A673 (cell line): Measurements from ENCODE around the gene EPB41.
"Not testable (repeated sequence)": the region's sequence is repeated elsewhere in the genome, so short reads cannot be mapped to it uniquely, and the experiment has no call there.

Source experiments
- EZH2 ChIP-seq: fragments of 200-600 bp; sonication (generic); IDR thresholded peaks from 2 replicates; pipeline ENCODE4 v1.6.1; 2017; ENCODE audit warnings: borderline replicate concordance, low read depth, mild to moderate bottlenecking, mixed read lengths, antibody characterized with exemption, low read length; ENCODE audit not compliant: poor library complexity, severe bottlenecking
- TF ChIP-seq, protein P1 (sequence below): fragments of 300-800, 200-600 bp; sonication (generic); conservative IDR thresholded peaks from 2 replicates; pipeline ENCODE4 v1.5.1; 2017; ENCODE audit warnings: low read depth, mild to moderate bottlenecking, antibody characterized with exemption, low read length, moderate library complexity, mixed read lengths

DNA sequence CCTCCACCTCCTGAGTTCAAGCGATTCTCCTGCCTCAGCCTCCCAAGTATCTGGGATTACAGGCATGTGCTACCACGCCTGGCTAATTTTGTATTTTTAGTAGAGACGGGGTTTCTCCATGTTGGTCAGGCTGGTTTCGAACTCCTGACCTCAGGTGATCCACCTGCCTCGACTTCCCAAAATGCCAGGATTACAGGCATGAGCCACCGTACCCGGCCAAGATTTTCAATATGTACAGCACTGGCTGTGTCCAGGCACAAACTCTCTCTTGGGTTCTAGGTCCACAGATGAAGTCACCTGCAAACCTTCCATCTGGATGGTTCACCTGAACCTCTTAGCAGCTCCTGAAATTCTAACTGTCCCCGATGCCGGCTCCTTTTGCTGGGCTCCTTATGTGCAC is 236.0 kb downstream of the EPB41 start:
- TF ChIP-seq, protein P1, sequence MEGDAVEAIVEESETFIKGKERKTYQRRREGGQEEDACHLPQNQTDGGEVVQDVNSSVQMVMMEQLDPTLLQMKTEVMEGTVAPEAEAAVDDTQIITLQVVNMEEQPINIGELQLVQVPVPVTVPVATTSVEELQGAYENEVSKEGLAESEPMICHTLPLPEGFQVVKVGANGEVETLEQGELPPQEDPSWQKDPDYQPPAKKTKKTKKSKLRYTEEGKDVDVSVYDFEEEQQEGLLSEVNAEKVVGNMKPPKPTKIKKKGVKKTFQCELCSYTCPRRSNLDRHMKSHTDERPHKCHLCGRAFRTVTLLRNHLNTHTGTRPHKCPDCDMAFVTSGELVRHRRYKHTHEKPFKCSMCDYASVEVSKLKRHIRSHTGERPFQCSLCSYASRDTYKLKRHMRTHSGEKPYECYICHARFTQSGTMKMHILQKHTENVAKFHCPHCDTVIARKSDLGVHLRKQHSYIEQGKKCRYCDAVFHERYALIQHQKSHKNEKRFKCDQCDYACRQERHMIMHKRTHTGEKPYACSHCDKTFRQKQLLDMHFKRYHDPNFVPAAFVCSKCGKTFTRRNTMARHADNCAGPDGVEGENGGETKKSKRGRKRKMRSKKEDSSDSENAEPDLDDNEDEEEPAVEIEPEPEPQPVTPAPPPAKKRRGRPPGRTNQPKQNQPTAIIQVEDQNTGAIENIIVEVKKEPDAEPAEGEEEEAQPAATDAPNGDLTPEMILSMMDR, result not testable (repeated sequence)
- not testable (repeated sequence) for TF ChIP-seq EZH2
